ENCODE measurements around the gene SIRT4.

DNA sequence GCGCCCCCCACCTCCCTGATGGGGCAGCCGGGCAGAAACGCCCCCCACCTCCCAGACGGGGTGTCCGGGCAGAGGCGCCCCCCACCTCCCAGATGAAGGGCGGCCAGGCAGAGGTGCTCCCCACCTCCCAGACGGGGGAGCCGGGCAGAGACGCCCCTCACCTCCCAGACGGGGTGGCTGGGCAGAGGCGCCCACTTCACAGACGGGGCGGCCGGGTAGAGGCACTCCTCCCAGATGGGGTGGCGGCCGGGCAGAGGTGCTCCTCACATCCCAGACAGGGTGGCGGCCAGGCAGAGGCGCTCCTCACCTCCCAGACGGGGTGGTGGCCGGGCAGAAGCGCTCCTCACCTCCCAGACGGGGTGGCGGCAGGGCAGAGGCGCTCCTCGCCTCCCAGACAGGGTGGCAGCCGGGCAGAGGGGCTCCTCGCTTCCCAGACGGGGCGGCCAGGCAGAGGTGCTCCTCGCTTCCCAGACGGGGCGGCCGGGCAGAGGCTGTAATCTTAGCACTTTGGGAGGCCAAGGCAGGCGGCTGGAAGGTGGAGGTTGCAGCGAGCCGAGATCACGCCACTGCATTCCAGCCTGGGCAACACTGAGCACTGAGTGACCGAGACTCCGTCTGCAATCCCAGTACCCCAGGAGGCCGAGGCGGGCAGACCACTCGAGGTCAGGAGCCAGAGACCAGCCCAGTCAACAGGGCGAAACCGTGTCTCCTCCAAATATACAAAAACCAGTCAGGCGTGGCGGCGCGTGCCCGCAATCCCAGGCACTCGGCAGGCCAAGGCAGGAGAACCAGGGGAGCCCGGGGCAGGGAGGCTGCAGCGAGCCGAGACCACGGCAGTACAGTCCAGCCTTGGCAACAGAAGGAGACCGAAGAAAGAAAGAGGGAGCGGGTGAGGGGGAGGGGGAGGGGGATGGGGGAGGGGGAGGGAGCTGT is 23.7 kb upstream of the SIRT4 start:
- TF ChIP-seq, protein P1, sequence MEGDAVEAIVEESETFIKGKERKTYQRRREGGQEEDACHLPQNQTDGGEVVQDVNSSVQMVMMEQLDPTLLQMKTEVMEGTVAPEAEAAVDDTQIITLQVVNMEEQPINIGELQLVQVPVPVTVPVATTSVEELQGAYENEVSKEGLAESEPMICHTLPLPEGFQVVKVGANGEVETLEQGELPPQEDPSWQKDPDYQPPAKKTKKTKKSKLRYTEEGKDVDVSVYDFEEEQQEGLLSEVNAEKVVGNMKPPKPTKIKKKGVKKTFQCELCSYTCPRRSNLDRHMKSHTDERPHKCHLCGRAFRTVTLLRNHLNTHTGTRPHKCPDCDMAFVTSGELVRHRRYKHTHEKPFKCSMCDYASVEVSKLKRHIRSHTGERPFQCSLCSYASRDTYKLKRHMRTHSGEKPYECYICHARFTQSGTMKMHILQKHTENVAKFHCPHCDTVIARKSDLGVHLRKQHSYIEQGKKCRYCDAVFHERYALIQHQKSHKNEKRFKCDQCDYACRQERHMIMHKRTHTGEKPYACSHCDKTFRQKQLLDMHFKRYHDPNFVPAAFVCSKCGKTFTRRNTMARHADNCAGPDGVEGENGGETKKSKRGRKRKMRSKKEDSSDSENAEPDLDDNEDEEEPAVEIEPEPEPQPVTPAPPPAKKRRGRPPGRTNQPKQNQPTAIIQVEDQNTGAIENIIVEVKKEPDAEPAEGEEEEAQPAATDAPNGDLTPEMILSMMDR (IDR thresholded peaks at IDR 0.05; ENCODE audit: low read depth, low read length) = no peak
- TF ChIP-seq POLR2A (IDR thresholded peaks at IDR 0.05; ENCODE audit: extremely low read depth, insufficient read length) = no peak
- TF ChIP-seq MYC (IDR thresholded peaks at IDR 0.05; ENCODE audit: low read depth, low read length) = no peak
